Measurements from ENCODE around the gene MPPED1.

The MPPED1 gene

GRCh38 chr22:43411869-43412807 is at the start of gene MPPED1:
MPPED1 (plus strand) TSS chr22:43412014; CDS start chr22:43424986, 12,972 bp downstream.
- DNase-seq: no peak

DNA sequence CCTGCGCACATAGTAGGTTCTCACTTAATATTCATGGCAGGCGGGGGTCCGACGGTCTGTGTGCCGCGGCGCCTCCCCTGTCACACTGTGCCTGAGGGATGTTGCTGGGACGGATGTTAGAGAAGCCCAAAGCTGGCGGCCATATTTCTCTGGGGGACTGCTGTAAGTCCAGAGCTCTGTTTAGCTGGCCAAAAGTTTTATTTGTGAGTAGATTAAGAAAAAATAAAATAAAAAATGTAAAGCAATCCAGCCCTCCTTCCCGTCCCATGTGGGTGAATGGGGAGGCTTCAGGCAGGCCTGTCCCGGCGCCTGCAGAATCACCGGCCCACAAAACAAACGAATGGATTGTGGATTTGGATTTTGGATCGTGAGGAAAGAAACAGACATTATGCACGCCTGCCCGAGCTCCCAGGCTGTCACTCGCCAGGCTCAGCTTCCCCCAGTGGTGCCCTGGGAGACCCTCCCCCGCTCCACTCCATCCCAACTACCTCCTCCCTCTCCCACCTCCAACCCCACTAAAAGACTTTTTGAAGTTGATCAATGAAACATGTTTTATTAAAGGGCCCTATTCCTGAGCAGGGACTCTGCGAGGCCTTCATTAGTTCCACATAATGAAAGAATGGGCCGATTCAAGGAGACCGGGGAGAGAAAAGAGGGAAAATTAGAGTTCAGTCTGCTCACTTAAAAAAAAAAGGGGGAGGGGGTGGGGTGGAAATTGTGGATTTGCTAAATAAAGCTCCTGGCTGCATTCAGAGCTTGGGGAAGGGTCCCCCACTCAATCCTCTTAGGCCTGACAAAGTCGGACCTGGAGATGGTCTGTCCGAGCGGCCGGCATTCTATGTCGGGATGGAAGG is 48.3 kb upstream of the MPPED1 start:
- no peak for DNase-seq

- no peak for DNase-seq
Observed at GRCh38 chr22:43364169-43364435, 47.7 kb upstream of the MPPED1 start.

- no peak for DNase-seq
Observed at GRCh38 chr22:43365715-43366440, 45.9 kb upstream of the MPPED1 start.

DNA sequence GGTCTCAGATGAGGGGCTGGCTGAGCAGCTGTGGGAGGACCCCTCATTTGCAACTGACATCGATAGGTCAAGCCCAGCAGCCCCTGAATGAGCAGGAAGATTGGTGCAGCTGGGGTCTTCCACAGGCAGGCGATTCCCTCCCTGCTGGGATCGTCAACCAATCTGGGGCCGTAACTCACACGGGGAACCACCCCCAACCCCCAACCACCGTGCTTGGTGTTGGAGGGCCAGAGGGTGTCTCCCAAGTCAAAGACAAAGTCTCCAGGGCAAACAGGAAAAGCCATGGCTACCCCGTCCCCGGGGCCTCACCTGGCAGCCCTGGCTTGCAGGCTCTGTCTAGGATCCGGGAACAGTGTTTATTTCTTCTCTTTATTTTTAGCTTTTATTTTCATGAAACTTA is 41.8 kb upstream of the MPPED1 start:
- no peak for DNase-seq

DNA sequence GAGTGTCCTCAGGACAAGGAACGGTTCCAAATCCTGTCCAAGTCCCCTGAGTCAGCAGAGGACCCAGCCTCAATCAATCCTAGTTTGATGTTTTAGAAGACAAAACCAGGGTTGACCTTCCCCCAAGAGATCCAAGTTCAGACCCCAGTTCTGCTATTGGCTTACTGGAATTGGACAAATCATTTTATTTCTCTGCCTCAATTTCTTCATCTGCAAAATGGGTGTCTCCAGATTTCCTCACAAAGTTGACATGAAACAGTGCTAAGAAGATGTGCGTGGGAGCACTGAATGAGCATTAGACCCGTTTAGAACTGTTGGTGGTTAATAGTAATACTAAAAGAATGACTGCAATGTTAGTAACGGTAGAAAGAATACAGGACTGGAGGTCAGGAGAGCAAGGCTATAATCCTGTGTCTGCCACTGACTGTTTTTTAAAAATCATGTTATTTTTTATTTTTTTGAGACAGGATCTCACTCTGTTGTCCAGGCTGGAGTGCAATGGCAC is 35.8 kb upstream of the MPPED1 start:
- DNase-seq: no peak

DNA sequence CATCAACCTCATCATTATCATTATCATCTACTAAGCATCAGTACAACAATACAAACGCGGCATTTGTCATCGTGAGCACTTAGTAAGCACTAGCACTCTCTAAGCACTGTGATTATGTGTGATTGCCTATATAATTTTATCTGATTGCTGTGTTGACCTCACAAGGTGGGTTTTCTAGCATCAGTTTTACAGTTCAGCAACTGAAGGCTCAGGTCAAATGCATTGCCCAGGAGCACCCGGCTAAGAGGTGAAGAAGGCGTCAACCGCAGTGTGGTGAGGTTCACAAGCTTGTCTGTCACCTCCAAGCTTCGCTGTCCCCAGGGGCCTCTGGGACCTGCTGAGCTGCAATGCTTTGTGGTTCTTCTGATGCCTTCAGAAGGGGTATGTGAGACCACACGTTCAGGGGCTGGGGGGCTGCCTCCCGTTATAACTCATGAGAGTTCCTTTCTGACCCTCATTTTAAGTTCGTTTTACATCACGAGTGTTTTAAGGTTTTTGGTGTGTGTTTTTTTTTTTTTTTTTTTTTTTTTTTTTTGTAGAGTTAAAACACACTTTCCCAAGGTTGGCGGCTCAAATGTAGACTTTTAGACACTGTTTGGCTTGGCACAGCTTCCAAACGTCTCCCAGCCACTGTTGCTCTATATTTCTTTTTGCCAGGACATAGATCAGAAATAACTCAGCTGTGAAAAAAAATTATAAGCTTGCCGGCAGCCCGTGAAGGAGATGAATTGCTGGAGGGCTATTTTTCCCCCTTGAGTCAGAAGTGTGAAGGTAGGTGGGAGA is 34.9 kb upstream of the MPPED1 start:
- peak; percentile 39 to 48 for DNase-seq

GRCh38 chr22:43377548-43377895 is 34.3 kb upstream of the MPPED1 start:
- DNase-seq: no peak

GRCh38 chr22:43377896-43378704 is 33.7 kb upstream of the MPPED1 start:
- no peak for DNase-seq

DNA sequence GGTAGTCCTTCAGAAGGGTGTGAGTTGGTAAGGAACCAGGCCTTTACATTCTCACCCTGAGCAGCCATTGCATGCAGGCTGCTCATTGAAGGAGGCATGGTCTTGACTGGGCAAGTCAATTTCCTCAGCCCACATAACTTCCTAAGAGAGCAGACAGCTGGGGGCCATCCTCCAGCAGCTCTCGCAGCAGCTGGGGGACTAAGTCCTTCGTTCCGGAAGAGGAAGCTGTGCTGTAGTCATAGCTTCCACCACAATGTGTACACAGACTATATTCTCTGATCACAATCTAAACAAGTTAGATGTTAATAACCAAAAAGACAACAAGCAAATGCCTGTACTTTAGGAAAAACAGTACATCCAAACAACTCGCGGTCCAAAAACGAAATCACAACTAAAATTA is 30.1 kb upstream of the MPPED1 start:
- no peak for DNase-seq

GRCh38 chr22:43384863-43385262 is 27.0 kb upstream of the MPPED1 start:
- no peak for DNase-seq

GRCh38 chr22:43385770-43386641 is 25.8 kb upstream of the MPPED1 start:
- peak; percentile 76 to 82 for DNase-seq

DNA sequence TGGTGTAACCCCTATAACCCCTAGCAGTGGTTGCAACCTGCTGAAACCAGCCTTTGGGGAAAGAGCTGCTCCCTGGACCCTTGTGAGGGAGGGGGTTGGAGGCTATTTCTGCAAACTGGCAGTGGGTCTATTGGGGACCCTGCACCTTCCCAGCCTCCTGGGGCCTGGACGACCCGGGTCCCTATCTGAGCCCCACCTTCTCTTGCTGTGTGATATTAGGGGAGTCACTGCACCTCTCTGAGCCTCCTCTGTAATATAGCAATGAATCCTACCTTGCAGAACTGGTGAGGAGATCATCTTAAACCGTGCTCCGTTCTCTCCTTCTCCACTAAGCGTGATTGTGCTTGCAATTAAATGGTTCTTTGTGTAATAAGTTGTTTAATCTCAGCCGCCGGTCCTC is 24.0 kb upstream of the MPPED1 start:
- no peak for DNase-seq

DNA sequence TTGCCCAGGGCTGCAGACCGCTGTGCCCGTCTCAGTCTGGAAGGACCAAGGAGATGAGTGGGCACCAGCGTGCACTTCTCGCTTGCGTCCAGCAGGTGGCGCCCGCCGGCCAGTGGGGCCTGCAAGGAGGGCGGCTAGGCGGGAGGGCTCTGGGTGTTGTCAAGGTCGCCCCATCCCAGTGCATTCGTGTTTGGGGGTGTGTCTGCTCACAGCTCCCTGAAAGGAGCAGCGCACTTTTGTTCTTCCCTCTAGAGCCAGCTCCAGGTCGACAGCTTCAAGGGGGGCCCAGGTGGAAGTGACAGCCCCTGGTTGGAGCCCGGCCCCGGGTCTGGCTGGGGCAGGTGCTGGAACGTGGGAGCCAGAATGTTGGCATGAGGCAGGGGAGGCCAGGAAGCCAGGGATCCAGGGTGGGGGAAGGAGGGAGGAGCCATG is 23.4 kb upstream of the MPPED1 start:
- DNase-seq: peak; percentile 85 to 86

DNA sequence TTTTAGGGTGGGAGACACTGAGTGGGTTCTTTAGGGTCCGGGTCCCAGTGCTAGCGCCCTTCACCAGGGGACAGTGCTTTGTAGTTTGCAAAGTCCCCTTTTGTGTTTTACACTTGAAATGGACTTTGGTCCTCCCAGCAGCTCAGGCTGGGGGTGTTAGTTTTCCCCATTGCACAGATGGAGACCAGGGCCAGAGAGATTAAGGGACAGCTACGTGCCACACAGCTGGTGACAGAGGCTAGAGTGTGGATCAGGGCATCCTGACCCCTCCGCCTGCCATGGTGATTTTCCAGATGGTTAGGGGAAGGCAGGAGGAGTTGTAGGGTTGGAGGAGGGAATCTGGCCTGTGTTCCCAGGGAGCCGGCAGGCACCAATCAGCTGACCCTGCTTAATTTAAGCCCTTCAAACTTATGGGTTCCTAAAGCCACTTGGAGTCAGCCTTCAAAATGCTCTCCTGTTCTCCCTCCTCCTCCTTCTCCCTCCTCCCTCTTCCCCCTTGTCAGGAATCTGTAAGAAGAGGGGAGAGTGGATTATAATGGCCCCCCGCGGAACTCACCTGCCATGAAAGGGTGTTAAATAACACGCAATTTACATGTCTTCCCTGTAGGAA is 22.5 kb upstream of the MPPED1 start:
- no peak for DNase-seq

DNA sequence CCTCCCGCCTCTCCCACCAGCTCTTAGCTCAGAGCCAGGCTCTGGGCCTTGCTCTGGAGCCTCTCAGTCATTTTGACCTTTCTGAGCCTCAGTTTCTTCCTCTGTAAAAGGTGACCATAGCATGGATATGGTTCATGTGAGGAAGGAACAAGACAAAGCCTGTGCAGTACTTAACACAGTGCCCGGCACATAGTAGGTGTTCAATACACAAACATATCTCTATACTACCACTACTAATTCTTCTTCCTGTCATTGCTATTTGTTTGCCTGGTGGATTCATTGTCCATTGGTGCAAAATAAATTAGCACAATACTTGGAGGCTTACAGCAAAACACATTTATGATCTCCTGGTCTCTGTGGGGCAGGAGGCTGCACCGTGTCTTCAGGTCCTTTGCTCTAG is 21.6 kb upstream of the MPPED1 start:
- no peak for DNase-seq

GRCh38 chr22:43390872-43391271 is 20.9 kb upstream of the MPPED1 start:
- no peak for DNase-seq

- DNase-seq: no peak
Observed at GRCh38 chr22:43391306-43391705, 20.5 kb upstream of the MPPED1 start.

DNA sequence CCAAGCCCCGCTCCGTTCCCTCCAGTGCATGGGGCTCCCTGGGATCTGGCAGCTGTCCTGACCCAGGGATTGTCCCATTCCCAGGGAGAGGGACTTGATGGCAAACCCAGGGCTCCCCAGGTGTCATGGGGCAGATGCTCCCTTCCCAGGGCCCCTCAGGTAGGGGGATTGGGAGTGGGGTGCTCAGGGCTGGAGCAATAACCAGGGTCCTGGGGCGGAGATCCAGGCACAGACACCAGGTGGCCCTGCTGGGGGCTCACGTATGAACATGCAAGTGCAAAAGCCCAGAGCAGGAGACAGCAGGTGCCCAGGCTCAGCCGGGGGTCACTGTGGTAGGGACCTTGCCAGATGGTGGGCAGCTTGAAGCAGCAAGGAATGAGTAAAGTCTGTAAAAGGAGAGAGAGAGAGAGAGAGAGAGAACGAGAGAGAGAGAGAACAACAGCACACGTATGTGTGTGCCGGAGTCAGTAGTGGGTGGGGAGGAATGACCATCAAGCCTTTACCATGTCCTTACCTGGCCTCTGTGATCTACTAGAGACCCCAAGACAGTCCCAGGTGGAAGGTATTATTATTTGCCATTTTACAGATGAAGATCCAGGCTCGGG is 19.3 kb upstream of the MPPED1 start:
- no peak for DNase-seq

All from activated T-cell treated with anti-CD3 and anti-CD28 coated beads, Interleukin-2, amount 50 U/mL, for 48 hours (primary cell).